ENCODE data around the gene ZNF432.

GRCh38 chr19:52028780-52029123 lies 19.9 kb downstream of the ZNF432 start:
- TF ChIP-seq ZKSCAN1 (IDR thresholded peaks at IDR 0.05; ENCODE audit: low read length), result no peak
- no peak for TF ChIP-seq ZNF136 (CRISPR knock-in tag; IDR thresholded peaks at IDR 0.05; ENCODE audit: low read depth)
- no peak for TF ChIP-seq NBN (conservative IDR thresholded peaks at IDR 0.05)
- no peak for TF ChIP-seq GLMP (CRISPR knock-in tag; IDR thresholded peaks at IDR 0.05; ENCODE audit: borderline replicate concordance)
- TF ChIP-seq ZFP62 (CRISPR knock-in tag; IDR thresholded peaks at IDR 0.05), result no peak
- TF ChIP-seq, protein P1, sequence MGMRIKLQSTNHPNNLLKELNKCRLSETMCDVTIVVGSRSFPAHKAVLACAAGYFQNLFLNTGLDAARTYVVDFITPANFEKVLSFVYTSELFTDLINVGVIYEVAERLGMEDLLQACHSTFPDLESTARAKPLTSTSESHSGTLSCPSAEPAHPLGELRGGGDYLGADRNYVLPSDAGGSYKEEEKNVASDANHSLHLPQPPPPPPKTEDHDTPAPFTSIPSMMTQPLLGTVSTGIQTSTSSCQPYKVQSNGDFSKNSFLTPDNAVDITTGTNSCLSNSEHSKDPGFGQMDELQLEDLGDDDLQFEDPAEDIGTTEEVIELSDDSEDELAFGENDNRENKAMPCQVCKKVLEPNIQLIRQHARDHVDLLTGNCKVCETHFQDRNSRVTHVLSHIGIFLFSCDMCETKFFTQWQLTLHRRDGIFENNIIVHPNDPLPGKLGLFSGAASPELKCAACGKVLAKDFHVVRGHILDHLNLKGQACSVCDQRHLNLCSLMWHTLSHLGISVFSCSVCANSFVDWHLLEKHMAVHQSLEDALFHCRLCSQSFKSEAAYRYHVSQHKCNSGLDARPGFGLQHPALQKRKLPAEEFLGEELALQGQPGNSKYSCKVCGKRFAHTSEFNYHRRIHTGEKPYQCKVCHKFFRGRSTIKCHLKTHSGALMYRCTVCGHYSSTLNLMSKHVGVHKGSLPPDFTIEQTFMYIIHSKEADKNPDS (CRISPR knock-in tag; IDR thresholded peaks at IDR 0.05), result no peak
- TF ChIP-seq, protein P2, sequence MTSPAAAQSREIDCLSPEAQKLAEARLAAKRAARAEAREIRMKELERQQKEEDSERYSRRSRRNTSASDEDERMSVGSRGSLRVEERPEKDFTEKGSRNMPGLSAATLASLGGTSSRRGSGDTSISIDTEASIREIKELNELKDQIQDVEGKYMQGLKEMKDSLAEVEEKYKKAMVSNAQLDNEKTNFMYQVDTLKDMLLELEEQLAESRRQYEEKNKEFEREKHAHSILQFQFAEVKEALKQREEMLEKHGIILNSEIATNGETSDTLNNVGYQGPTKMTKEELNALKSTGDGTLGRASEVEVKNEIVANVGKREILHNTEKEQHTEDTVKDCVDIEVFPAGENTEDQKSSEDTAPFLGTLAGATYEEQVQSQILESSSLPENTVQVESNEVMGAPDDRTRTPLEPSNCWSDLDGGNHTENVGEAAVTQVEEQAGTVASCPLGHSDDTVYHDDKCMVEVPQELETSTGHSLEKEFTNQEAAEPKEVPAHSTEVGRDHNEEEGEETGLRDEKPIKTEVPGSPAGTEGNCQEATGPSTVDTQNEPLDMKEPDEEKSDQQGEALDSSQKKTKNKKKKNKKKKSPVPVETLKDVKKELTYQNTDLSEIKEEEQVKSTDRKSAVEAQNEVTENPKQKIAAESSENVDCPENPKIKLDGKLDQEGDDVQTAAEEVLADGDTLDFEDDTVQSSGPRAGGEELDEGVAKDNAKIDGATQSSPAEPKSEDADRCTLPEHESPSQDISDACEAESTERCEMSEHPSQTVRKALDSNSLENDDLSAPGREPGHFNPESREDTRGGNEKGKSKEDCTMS (CRISPR knock-in tag; conservative IDR thresholded peaks at IDR 0.05), result no peak
